ENCODE results near the gene MESP2. TPM values are rescaled to one million over a fixed set of nuclear protein-coding genes. Genes with fewer than 3 reads are reported as not detected.

Gene MESP2
- total and polyA plus RNA-seq, 9 of the 15 experiments (the other 6 are each of a cell fraction or from before 2014, with no cell fraction given) = 0.08 to 0.82 (median 0.37) TPM

GRCh38 chr15:89808160-89808870 is 32.2 kb downstream of the MESP2 start:
- no peaks in the 10 kb centered on the region for H4K20me1 ChIP-seq (replicated peaks; ENCODE audit: control insufficient read depth, insufficient read depth, low read length)
- BruUV-seq (replicated peaks) = no TSS peak
- no peak for TF ChIP-seq ZNF79 (CRISPR knock-in tag; IDR thresholded peaks at IDR 0.05; ENCODE audit: low read depth)
- peak; percentile 89 for TF ChIP-seq ZKSCAN1 (IDR thresholded peaks at IDR 0.05; ENCODE audit: low read depth, low read length)
- H3K9me3 ChIP-seq (replicated peaks; ENCODE audit: control insufficient read depth, insufficient read depth, low read depth, low read length) = no peaks in the 10 kb centered on the region
- peaks cover 0 to 52% of the 10 kb centered on the region in 2 experiments; a peak in 2 of 5 replicates for H3K4me1 ChIP-seq (replicated peaks in 1 of 2; ENCODE audit: control insufficient read depth in 2 of 2, insufficient read depth in 2 of 2, low read length in 2 of 2)
- ATAC-seq (no peak), FAIRE-seq (no peak), DNase-seq (ENCODE audit: extremely low read depth in 1 of 4, low spot score in 3 of 4) (no peak)
- no peak overlapping the region for H3K4me2 ChIP-seq (ENCODE audit: insufficient read depth, low read length)
- WGBS (ENCODE audit: insufficient coverage, low coverage, missing lambda C conversion rate) = 66% methylated on average over 10 of the region's 10 CpGs
- H3K79me2 ChIP-seq (ENCODE audit: control insufficient read depth, insufficient read depth, low read length) = no peaks in the 10 kb centered on the region
- CTCF ChIA-PET (ENCODE audit: low intra/inter-chr PET ratio) = no interaction called here
- POLR2A ChIA-PET = interaction anchor here (0.6 kb wide), 1 partner anchor 738 kb away, joined by 3 read pairs; no protein-coding TSS in a partner anchor
- no peaks in the 10 kb centered on the region for H3K9me1 ChIP-seq (ENCODE audit: control insufficient read depth, insufficient read depth, low read length)
- H3K36me3 ChIP-seq (ENCODE audit: control insufficient read depth, insufficient read depth, low read length) = no peaks in the 10 kb centered on the region
- intact Hi-C loops (cut with micrococcal nuclease) (no loop called here), in situ Hi-C loops (cut with MboI) (no loop called here)
- H2AFZ ChIP-seq (ENCODE audit: low read depth, low read length) = no peak overlapping the region
- H3K27ac ChIP-seq (ENCODE audit: extremely low read depth, low read depth, low read length) = no peak overlapping the region
- no peaks in the 10 kb centered on the region for H3K27me3 ChIP-seq (ENCODE audit: control insufficient read depth in 2 of 2, insufficient read depth in 2 of 2, low read length in 2 of 2)
- no peak overlapping the region for H3K4me3 ChIP-seq
- peak overlapping the region in 1 of 2 experiments; percentile 68; a peak in 2 of 4 replicates for H3K9ac ChIP-seq (ENCODE audit: insufficient read depth in 1 of 2, low read depth in 2 of 2, low read length in 2 of 2)

GRCh38 chr15:89809093-89809786 is 33.1 kb downstream of the MESP2 start:
- Histone ChIP-seq H3K27me3 (ENCODE audit: control insufficient read depth in 2 of 2, insufficient read depth in 2 of 2, low read length in 2 of 2) (no peaks in the 10 kb centered on the region), H3K4me1 (replicated peaks in 1 of 2; ENCODE audit: control insufficient read depth in 2 of 2, insufficient read depth in 2 of 2, low read length in 2 of 2) (peaks cover 0 to 52% of the 10 kb centered on the region in 2 experiments; a peak in 2 of 5 replicates), H2AFZ (ENCODE audit: low read depth, low read length) (no peak overlapping the region), H3K79me2 (ENCODE audit: control insufficient read depth, insufficient read depth, low read length) (no peaks in the 10 kb centered on the region), H3K4me3 (no peak overlapping the region), H3K9me1 (ENCODE audit: control insufficient read depth, insufficient read depth, low read length) (no peaks in the 10 kb centered on the region), H3K4me2 (ENCODE audit: insufficient read depth, low read length) (no peak overlapping the region), H3K36me3 (ENCODE audit: control insufficient read depth, insufficient read depth, low read length) (no peaks in the 10 kb centered on the region), H3K27ac (ENCODE audit: extremely low read depth, low read depth, low read length) (no peak overlapping the region), H3K9me3 (replicated peaks; ENCODE audit: control insufficient read depth, insufficient read depth, low read depth, low read length) (no peaks in the 10 kb centered on the region), H3K9ac (ENCODE audit: insufficient read depth in 1 of 2, low read depth in 2 of 2, low read length in 2 of 2) (peak overlapping the region in 1 of 2 experiments; percentile 68; a peak in 2 of 4 replicates), H4K20me1 (replicated peaks; ENCODE audit: control insufficient read depth, insufficient read depth, low read length) (no peaks in the 10 kb centered on the region)
- no peak for ATAC-seq
- FAIRE-seq = no peak
- DNase-seq (ENCODE audit: extremely low read depth in 1 of 4, low spot score in 3 of 4) = no peak
- no peak for TF ChIP-seq CREB1 (IDR thresholded peaks at IDR 0.05)
- TF ChIP-seq CREB1 (CRISPR knock-in tag; IDR thresholded peaks at IDR 0.05) = no peak
- no peak for TF ChIP-seq TRIM28 (IDR thresholded peaks at IDR 0.05)
- TF ChIP-seq MAX (CRISPR knock-in tag; IDR thresholded peaks at IDR 0.05) = no peak
- TF ChIP-seq TEAD4 (IDR thresholded peaks at IDR 0.05; ENCODE audit: low read length) = no peak
- TF ChIP-seq TEAD4 (CRISPR knock-in tag; IDR thresholded peaks at IDR 0.05; ENCODE audit: borderline replicate concordance) = no peak
- in situ Hi-C loops (cut with MboI) = no loop called here
- BruUV-seq (replicated peaks) = no TSS peak
- ChIA-PET POLR2A (interaction anchor here (0.6 to 0.7 kb wide), 2 partner anchors 36 to 1477 kb away, joined by 3 read pairs; no protein-coding TSS in a partner anchor), CTCF (ENCODE audit: low intra/inter-chr PET ratio) (no interaction called here)
- 49% methylated on average over 8 of the region's 8 CpGs for WGBS (ENCODE audit: insufficient coverage, low coverage, missing lambda C conversion rate)
- intact Hi-C loops (cut with micrococcal nuclease) = no loop called here
